ENCODE data around the gene UHRF1. TPM values are rescaled to one million over a fixed set of nuclear protein-coding genes. Genes with fewer than 3 reads are reported as not detected.

The UHRF1 gene
- total and polyA plus RNA-seq, 2 of the 13 experiments (the other 11 are each of a cell fraction or from before 2014, with no cell fraction given): 6.8 to 78.4 TPM

DNA sequence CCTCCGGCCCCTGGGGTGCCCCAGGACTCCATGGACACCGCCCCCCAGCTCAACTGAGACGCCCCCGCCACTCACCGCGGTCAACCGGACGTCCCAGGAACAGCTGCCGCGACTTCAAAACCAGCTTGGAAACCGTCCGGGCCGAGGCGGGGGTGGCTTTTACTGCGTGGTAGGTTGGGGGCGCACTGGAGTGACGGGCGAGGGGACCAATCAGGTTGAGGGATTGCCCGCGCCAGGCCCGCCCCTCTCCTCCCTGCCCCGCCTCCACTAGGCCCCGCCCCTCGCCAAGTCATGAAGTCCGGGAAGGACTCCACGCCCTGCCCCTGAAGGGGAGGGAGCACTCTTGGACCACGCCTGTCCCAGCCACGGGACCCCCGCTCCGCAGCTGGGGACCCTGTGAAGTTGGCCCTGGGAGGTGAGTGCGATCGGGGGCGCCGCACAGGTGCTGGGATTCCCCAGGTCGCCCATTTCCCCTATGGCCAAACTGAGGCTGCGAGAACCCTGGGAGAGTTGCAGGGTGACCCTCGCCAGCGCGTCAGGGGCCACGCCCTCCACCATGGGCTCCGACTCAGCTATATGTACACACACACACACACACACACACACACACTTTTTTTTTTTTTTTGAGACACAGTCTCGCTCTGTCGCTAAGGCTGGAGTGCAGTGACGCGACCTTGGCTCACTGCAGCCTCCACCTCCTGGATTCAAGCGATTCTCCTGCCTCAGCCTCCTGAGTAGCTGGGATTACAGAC is 41.6 kb upstream of the UHRF1 start, which contains the start of gene PLIN3 (continued):
- TF ChIP-seq ZNF678 (CRISPR knock-in tag; IDR thresholded peaks at IDR 0.05) (no peak), CCAR2 (optimal IDR thresholded peaks at IDR 0.05; ENCODE audit: low read depth, low read length) (no peak), HNRNPL (IDR thresholded peaks at IDR 0.05; ENCODE audit: low read depth, low read length) (0 out of 2 replicates have a peak, but pooled peaks have one; percentile 25), ZNF709 (CRISPR knock-in tag; IDR thresholded peaks at IDR 0.05) (no peak), U2AF1 (optimal IDR thresholded peaks at IDR 0.05; ENCODE audit: low read depth, low read length) (no peak), ZNF577 (CRISPR knock-in tag; IDR thresholded peaks at IDR 0.05; ENCODE audit: borderline replicate concordance, low read depth) (no peak), RBM39 (IDR thresholded peaks at IDR 0.05; ENCODE audit: low read depth, low read length, poor library complexity, severe bottlenecking) (no peak), ZNF543 (CRISPR knock-in tag; IDR thresholded peaks at IDR 0.05) (no peak), ZNF331 (CRISPR knock-in tag; IDR thresholded peaks at IDR 0.05) (no peak), ZSCAN25 (CRISPR knock-in tag; IDR thresholded peaks at IDR 0.05) (no peak), HOXA3 (CRISPR knock-in tag; IDR thresholded peaks at IDR 0.05) (peak; percentile 28; the same call in 1 of the 2 replicates), DNMT1 (CRISPR knock-in tag; IDR thresholded peaks at IDR 0.05) (no peak)
- TF ChIP-seq, protein P1, sequence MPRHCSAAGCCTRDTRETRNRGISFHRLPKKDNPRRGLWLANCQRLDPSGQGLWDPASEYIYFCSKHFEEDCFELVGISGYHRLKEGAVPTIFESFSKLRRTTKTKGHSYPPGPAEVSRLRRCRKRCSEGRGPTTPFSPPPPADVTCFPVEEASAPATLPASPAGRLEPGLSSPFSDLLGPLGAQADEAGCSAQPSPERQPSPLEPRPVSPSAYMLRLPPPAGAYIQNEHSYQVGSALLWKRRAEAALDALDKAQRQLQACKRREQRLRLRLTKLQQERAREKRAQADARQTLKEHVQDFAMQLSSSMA (CRISPR knock-in tag; IDR thresholded peaks at IDR 0.05): no peak
- TF ChIP-seq, protein P2, sequence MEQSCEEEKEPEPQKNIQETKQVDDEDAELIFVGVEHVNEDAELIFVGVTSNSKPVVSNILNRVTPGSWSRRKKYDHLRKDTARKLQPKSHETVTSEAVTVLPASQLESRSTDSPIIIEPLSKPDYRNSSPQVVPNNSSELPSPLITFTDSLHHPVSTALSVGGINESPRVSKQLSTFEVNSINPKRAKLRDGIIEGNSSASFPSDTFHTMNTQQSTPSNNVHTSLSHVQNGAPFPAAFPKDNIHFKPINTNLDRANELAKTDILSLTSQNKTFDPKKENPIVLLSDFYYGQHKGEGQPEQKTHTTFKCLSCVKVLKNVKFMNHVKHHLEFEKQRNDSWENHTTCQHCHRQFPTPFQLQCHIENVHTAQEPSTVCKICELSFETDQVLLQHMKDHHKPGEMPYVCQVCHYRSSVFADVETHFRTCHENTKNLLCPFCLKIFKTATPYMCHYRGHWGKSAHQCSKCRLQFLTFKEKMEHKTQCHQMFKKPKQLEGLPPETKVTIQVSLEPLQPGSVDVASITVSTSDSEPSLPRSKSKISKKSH (CRISPR knock-in tag; IDR thresholded peaks at IDR 0.05; ENCODE audit: borderline replicate concordance): 0 out of 2 replicates have a peak, but pooled peaks have one; percentile 53
- TF ChIP-seq, protein P3, sequence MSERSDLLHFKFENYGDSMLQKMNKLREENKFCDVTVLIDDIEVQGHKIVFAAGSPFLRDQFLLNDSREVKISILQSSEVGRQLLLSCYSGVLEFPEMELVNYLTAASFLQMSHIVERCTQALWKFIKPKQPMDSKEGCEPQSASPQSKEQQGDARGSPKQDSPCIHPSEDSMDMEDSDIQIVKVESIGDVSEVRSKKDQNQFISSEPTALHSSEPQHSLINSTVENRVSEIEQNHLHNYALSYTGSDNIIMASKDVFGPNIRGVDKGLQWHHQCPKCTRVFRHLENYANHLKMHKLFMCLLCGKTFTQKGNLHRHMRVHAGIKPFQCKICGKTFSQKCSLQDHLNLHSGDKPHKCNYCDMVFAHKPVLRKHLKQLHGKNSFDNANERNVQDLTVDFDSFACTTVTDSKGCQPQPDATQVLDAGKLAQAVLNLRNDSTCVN (CRISPR knock-in tag; IDR thresholded peaks at IDR 0.05; ENCODE audit: borderline replicate concordance): no peak
- TF ChIP-seq, protein P4, sequence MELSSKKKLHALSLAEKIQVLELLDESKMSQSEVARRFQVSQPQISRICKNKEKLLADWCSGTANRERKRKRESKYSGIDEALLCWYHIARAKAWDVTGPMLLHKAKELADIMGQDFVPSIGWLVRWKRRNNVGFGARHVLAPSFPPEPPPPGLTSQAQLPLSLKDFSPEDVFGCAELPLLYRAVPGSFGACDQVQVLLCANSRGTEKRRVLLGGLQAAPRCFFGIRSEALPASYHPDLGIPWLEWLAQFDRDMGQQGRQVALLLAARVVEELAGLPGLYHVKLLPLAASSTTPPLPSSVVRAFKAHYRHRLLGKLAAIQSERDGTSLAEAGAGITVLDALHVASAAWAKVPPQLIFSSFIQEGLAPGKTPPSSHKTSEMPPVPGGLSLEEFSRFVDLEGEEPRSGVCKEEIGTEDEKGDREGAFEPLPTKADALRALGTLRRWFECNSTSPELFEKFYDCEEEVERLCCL (CRISPR knock-in tag; IDR thresholded peaks at IDR 0.05; ENCODE audit: borderline replicate concordance): no peak
- TF ChIP-seq, protein P5, sequence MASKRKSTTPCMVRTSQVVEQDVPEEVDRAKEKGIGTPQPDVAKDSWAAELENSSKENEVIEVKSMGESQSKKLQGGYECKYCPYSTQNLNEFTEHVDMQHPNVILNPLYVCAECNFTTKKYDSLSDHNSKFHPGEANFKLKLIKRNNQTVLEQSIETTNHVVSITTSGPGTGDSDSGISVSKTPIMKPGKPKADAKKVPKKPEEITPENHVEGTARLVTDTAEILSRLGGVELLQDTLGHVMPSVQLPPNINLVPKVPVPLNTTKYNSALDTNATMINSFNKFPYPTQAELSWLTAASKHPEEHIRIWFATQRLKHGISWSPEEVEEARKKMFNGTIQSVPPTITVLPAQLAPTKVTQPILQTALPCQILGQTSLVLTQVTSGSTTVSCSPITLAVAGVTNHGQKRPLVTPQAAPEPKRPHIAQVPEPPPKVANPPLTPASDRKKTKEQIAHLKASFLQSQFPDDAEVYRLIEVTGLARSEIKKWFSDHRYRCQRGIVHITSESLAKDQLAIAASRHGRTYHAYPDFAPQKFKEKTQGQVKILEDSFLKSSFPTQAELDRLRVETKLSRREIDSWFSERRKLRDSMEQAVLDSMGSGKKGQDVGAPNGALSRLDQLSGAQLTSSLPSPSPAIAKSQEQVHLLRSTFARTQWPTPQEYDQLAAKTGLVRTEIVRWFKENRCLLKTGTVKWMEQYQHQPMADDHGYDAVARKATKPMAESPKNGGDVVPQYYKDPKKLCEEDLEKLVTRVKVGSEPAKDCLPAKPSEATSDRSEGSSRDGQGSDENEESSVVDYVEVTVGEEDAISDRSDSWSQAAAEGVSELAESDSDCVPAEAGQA (IDR thresholded peaks at IDR 0.05; ENCODE audit: low read depth): no peak
- TF ChIP-seq, protein P5 (CRISPR knock-in tag; IDR thresholded peaks at IDR 0.05; ENCODE audit: borderline replicate concordance): no peak
